Skeletal muscle cell (primary cell): ENCODE results near the gene SERPINE2.
A peak's percentile ranks its signal among the peaks of the same experiment; 100 is the strongest.

Experiments used
- DNase-seq: peaks from one replicate; pipeline ENCODE4 v3.0.0-alpha.2; 2010; ENCODE audit warnings: low read depth
- H3K4me3 ChIP-seq: 2 replicates; pipeline ENCODE4 v1.5.1; 2011; ENCODE audit warnings: low read depth, mild to moderate bottlenecking, control low read depth, low read length, moderate library complexity

Gene SERPINE2

DNA sequence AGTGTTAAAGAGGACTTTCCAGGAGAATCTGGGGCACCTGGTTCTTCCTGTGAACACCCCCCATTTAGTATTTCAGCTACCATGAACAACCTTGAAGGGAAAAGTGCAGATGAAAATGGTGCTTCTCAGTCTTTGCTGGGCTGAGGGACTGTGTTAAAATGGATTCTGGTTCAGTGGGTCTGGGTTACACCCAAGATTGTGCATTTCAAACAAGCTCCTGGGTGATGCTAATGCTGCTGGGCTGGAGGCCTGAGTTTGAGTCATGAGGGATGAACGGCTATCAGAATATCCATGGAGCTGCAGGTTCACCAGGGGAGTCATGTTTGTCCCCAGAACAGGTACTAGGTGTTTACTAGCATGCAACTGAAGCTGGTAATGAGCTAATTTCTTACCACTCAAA, 57.8 kb downstream of the SERPINE2 start:
- no peak overlapping the region for H3K4me3 ChIP-seq
- DNase-seq = no peak

DNA sequence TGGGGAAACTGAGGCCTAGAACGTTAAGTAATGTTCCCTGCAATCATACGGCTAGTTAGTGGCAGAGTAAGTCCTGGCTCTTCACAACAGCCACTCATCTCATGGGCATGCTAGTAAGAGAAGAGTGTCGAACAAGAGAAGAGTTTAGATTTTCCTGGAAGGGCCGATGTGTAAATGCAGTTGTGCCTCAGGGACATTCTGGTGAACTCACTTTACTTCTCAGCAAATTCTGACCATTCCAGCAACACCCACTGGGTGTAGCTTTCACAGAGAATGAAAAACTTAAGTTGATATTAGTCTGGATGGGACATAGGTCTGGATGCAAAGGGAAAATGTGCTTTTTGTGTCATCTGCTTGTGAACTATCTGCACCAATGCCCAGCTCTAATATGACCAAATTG, 58.3 kb downstream of the SERPINE2 start:
- H3K4me3 ChIP-seq = no peak overlapping the region
- DNase-seq = no peak

DNA sequence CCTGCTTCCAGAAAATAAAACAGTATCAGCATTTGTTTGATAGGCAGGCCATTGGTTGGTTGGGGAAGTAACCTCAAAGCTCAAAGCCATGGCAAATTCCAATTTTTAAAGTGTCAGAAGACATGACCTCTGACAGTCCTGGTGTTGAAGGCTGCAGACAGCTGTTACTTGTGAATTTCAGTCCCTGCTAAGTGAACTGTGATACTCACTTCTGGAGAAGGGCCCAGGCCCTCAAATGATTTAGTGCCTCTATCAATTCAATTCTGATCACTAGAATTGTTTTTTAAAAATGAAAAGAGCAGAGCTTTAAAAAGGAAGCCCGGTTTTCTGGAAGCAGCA, 58.7 kb downstream of the SERPINE2 start:
- H3K4me3 ChIP-seq = no peak overlapping the region

DNA sequence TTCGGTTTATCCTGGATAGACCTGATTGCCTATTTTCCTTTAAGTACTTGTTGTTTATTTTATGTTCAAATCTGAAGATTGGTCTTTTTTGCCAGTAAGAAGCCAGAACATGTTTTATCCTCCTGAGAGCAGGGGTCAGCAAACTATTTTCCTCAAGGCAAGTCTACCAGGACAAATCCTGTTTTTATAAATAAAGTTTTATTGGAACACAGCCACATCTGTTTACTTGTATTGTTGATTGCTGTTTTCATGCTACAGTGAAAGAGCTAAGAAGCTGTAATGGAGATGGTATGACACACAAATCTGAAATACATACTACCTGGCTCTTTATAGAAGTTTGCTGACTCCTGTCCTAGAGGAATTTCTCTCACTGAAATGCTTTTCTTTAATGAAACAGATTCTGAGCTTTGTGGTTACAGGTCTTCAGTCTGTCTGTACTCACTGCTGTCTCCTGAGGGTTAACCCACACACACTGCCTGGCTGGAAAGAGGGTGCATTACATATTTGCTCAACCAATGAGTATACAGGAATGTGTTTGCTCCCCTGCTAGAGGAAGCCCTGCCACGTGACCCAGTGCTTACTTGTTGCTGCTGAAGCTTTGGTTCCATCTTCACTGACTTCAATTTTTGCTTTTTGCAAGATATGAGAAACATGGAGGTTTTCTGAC, 59.2 kb downstream of the SERPINE2 start:
- peak; percentile 77 for DNase-seq
- H3K4me3 ChIP-seq = no peak overlapping the region

More for the DNA sequence above, 58.7 kb downstream of the SERPINE2 start:
- DNase-seq = no peak

DNA sequence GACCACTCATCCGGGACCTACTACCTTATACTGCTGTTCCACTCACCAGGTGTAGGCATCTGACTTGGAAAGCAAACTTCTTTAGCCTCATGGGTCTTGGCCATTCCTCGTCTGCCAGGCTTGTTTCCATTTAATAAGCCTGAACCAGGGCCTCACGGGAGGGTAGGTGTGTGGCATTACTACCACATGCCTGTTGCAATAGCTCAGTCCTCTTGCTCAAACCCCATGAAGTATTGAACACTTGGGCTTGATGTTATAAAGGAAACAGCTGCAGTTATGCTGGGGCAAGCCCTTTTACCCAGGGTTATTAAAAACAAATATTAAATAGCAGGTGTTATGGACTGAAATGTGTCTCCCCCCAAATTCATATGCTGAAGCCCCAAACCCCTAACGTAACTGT, 60.6 kb downstream of the SERPINE2 start:
- no peak overlapping the region for H3K4me3 ChIP-seq
- no peak for DNase-seq

DNA sequence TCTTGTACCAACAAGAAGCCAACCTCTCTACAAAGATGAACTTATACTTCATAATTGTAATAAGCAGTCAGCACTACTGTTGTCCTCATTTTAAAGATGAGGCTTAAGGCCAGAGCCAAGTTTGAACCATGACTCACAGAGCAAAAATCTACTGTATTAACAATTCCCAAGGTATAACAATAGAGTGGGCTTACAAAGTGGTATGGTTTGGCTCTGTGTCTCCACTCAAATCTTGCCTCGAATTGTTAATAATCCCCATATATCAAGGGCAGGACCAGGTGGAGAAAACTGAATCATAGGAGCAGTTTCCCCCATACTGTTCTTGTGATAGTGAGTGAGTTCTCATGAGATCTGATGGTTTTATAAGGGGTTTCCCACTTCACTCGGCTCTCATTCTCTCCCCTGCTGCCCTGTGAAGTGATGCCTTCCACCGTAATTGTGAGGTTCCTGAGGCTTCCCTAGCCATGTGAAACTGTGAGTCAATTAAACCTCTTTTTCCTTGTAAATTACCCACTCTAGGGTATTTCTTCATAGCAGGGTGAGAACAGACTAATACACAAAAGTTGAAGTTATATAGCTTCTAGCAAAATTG, 62.4 kb downstream of the SERPINE2 start:
- peak; percentile 41 for DNase-seq
- no peak overlapping the region for H3K4me3 ChIP-seq

DNA sequence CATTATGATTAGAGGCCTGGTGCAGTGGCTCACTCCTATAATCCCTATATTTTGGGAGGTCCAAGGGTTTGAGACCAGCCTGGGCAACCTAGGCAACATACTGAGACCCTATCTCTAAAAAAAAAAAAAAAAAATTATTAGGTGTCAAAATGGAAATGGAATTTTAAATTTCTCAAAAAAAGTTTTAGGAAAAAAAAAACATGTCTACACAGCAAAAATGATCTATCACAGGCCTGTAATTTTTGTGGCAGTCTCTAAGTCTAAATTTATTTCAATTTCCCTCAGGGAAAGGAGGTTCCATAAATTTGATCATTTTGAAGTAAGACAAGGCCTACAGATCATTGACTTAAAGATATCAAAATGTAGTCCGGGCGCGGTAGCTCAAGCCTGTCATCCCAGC, 65.5 kb downstream of the SERPINE2 start:
- DNase-seq = no peak
- H3K4me3 ChIP-seq = no peak overlapping the region

DNA sequence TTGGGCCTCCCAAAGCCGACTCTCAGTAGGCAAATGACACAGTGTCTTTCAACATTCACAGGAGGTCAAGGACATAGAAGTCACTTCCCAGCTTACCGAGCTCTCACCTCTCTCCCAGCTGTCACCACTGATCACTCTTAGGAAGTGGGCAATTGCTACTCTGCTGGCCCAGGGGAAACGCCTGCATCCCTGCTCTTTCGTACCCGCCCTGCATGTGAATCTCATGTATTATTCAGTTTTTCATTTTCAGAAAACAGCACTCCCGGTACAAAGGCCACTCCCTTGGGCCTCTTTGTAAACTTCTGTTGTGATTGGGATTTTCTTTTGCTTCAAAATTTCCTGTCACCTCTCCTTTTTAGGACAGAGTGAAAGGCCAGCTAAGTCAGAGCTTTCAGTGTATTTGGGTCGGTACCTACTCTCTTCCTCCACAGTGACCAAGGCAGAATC, 66.4 kb downstream of the SERPINE2 start:
- H3K4me3 ChIP-seq = no peak overlapping the region
- DNase-seq = no peak

DNA sequence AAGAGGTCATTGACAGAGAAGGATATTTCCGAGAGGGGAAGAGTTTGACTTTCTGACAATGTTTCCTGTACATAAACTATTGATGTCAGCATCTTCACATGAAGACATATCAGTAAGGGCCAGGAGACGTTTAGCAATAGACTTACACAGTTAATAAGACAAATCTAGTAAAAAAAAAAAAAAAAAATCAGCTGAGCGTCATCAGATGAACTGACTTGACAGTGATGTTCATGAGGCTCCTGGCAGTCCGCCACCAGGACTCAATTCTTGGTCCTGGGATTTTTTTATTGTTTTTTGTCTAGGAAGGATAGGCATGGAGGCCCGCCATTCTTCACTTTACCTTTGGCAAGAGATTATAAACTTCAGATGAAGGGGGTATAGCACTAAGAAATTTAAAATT, 67.4 kb downstream of the SERPINE2 start:
- no peak for DNase-seq
- H3K4me3 ChIP-seq = no peak overlapping the region

DNA sequence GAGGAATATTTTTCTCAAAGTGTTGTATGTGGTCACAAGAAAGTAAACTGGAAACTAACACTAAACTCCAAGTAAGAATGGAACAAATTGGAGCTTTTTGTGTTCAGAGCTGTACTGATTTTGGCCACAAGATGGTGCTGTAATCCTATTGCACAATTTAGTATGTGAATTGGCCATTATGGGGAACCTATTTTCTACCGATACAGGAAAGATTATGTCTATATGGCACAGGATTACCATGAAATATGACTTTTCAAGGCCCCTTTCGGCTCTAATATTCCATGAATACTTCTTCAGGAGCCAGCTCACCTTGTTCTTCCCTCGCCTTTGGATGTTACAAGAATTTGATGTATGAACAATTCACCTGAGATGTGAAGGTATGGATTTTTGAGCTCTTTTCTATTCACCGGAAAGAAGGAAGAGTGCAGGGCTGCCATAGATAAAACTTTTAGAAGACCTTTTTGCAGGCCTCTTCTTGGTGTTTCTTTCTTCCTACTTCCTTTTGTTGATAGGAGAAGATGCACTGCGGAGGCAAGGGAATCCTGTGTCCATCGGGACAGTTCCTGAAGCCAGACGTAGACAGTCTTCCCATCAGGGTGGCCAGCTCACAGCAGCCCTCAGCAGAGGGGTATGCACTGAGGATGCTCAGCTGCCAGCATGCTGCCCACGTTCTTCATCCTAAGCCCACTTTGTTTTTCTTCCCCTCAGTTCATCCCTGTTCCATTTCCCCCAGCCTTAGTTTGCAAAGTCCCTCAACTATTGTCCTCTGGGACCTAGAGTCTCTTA, 68.5 kb downstream of the SERPINE2 start:
- no peak for DNase-seq
- no peak overlapping the region for H3K4me3 ChIP-seq

DNA sequence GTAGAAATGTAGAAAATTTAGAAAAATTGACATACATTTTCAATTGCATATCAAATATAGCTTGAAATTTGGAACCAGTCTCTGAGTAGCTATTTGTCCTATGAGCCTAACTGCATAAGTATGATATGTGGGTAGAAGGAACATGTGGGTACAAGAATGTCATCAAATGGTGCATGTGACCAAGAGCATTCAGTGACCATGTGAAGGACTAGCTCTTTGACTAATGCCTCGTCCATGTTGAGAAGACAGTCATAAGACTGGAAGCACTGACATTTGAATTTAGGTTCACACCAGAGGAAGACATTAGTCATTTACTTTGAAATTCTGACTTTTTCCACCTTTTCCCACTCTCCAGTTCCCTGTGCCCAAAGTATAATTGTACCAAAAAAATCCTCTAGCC, 69.2 kb downstream of the SERPINE2 start:
- no peak for DNase-seq
- no peak overlapping the region for H3K4me3 ChIP-seq

DNA sequence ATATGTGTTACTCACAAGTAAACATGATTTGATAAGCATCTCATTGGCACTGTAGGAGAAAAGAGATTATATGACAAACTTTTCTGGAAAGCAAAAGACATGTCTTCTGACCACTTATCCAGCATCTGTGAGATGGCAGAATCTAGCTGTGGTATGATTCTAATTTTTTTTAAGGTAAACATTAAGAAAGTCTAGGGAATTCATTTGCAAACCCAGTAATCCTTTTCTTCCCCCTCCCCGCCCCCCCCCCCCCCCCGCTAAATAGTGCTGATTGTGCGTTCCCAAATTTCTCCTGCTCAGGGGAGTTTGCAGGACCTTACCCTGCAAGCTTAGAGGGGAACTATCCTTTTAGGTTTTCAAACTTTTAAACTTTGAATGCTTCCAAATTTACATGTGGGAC, 69.8 kb downstream of the SERPINE2 start:
- no peak for DNase-seq
- H3K4me3 ChIP-seq = no peak overlapping the region

DNA sequence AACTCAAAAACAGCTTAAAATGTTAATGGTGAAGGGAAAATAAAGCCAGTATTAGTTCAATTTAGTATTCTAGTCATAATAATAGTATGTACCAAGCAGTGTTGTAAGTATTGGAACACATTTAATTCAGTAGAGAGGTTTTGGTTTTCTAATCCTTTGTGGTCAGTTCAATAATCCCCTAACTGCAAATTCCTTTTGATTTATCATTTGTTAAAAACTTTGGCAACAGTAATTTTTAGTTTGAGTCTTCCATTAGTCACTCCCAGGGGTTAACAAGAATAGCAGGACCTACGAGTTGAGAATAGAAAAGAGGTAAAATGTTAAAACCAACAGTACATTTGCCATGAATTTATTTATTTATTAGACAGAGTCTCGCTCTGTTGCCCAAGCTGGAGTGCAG, 71.1 kb downstream of the SERPINE2 start:
- DNase-seq = peak; percentile 36
- H3K4me3 ChIP-seq = no peak overlapping the region

DNA sequence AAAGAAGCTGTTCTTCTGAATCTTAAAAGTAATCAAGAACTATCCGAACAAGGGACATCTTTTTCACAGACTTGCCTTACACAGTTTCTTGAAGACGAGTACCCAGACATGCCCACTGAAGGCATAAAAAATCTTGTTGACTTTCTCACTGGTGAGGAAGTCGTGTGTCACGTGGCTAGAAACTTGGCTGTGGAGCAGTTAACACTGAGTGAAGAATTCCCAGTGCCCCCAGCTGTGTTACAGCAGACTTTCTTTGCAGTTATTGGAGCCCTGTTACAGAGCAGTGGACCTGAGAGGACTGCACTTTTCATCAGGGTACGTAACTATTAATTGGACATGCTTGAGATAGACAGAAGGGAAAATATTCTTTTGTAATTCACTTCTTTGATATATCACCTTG, 79.4 kb downstream of the SERPINE2 start:
- no peak for DNase-seq
- no peak overlapping the region for H3K4me3 ChIP-seq

DNA sequence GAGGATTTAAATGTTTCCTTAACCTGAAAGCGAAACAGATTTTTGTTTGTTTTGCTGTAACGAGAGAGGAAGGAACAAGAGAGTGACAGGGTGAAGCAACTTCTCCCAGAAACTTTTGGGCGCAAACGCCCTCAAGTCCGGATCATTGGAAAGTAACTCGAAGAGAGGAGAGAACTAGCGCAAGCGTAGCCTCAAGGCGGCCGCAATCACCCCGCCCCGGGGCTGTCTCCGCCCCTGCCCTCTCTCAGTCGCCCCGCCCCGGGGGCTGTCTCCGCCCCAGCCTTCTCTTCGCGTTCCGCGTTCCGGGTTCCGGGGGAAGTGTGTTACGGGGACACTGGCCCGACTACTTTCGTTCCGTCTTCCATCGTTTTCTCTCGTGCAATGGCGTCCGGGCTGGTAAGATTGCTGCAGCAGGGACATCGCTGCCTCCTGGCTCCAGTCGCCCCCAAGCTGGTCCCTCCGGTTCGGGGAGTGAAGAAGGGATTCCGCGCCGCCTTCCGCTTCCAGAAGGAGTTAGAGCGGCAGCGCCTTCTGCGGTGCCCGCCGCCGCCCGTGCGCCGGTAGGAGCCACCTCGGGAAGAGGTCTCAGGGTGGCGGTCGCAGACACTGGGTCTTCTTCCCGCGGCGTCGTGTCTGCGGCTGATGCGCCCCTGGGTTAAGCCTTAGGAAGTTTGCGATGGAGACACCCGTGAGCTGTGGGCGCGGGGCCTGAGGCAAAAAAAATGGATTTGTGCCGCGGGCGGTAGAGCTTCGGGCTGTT, 81.8 kb downstream of the SERPINE2 start, which contains the start of gene MRPL44:
Gene MRPL44 (plus strand): TSS at position 372 of the 760 bp plus-strand sequence. CDS start 10 bp downstream, at position 382.
- peak; percentile 89 for DNase-seq

DNA sequence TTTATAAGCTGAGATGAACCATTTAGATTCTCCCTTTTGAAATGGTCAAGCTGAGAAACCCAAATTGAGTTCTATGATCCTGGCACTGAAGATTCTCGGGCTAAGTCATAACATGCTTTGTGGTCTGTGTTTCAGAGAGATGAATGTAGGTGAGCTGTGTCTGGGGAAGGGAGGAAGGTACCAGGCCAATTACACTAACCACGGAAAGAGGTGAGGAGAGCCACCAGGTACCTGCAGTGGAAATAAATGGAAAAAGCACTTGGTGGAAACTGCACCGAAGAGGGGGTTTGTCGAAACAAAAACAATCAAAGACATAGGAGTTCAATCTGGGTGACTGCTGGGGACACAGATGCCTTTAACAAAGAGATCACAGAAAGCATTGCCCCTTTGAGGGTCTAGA, 82.8 kb downstream of the SERPINE2 start:
- DNase-seq = no peak
- H3K4me3 ChIP-seq = no peak overlapping the region

More for the DNA sequence above, 81.8 kb downstream of the SERPINE2 start, which contains the start of gene MRPL44:
- H3K4me3 ChIP-seq = peak within 1 kb of the TSS; percentile 95

DNA sequence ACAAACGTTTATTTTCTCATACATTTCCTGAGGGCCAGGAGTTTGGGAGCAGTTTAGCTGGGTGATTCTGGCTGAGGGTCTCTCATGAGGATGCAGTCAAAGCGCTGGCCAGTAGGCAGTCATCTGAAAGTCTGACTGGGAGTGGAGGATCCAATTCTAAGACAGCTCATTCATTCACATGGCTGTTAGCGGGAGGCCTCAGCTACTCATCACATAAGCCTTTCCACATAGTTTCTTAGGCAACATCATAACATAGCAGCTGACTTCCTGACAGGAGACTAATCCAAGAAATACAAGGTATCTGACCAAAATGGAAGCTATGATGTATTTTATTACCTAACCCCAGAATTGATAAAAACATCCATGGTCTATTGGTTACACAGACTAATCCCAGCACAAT, 84.7 kb downstream of the SERPINE2 start:
- no peak overlapping the region for H3K4me3 ChIP-seq
- peak; percentile 82 for DNase-seq

DNA sequence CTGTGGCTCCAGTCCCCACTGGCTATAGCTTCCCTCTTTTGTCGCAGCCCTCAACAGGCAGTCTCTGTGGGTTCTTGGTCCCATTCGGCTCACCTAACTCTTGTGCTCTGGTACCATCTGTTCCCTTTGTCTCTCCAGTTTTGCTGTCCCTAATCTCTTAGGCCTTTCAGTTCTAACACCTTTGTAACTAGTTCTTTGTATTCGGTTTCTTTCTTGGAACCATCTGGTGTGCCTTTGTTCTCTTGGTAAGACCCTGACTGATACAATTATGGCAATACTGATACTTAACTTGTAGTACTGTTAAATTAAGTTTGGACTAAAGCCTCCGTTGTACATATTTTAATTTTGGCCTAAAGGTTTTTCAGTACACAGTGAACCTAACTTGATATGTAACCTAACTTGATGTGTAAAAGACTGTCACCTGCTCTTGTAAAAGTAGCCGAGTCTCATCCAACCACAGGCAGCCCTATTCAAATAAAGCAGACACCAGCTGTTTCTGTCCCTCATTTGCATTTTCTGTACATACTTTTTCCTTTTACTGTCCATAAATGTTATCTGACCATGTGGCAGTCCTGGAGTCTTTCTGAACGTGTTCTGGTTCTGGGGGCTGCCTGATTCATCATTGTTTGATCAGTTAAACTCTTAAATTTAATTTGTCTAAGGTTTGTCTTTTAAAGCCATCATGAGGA, 86.7 kb downstream of the SERPINE2 start:
- no peak for DNase-seq
- no peak overlapping the region for H3K4me3 ChIP-seq
